Prostate gland (tissue), 2 donors: ENCODE data around the gene CDK11A. TPM values are rescaled to one million over a fixed set of nuclear protein-coding genes. Genes with fewer than 3 reads are reported as not detected.
"Not testable (repeated sequence)": the region's sequence is repeated elsewhere in the genome, so short reads cannot be mapped to it uniquely, and the experiment has no call there.

ENCODE experiments used
- DNase-seq: peaks from one replicate; pipeline ENCODE4 v3.0.0-alpha.2; 2019; ENCODE audit warnings: low spot score
- H3K27ac ChIP-seq, 2 donors: fragments of 200-600 bp; sonication (generic); 2 replicates each; pipeline ENCODE4 v1.5.1; 2017 to 2019
- H3K27me3 ChIP-seq: fragments of 200-600 bp; sonication (generic); replicated peaks from 2 replicates; pipeline ENCODE4 v1.5.1; 2019; ENCODE audit not compliant: insufficient read depth
- H3K36me3 ChIP-seq, 2 donors: fragments of 200-600 bp; sonication (generic); 1 replicate in 1 of 2; 2 replicates in 1 of 2; pipeline versions ENCODE4 v1.5.1 to v1.8.1; 2017 to 2019
- H3K4me1 ChIP-seq: fragments of 200-600 bp; sonication (generic); replicated peaks from 2 replicates; pipeline ENCODE4 v1.5.1; 2019
- H3K4me3 ChIP-seq, 2 donors: fragments of 200-600 bp; sonication (generic); 2 replicates each; pipeline ENCODE4 v1.5.1; 2017 to 2019
- H3K9me3 ChIP-seq: fragments of 200-600 bp; sonication (generic); 2 replicates; pipeline ENCODE4 v1.5.1; 2017
- CTCF ChIP-seq, 4 experiments: fragments of 200-600 bp in 2 of 4; fragments of 450-650 bp in 2 of 4; sonication (generic) in 2 of 4; IDR thresholded peaks; 1 replicate in 3 of 4; 2 replicates in 1 of 4; pipeline ENCODE4 v1.5.1; 2016 to 2019; ENCODE audit warnings: antibody characterized with exemption in 4 of 4, mild to moderate bottlenecking in 2 of 4, moderate library complexity in 2 of 4
- POLR2A ChIP-seq: fragments of 450-650 bp; IDR thresholded peaks from one replicate; pipeline ENCODE4 v1.6.1; 2016; ENCODE audit warnings: antibody characterized with exemption, mild to moderate bottlenecking
- POLR2AphosphoS5 ChIP-seq: sonication (generic); formaldehyde crosslinking; IDR thresholded peaks from one replicate; pipeline ENCODE4 v1.6.1; 2017; ENCODE audit warnings: antibody characterized with exemption
- WGBS: methylation state at CpG from one replicate; pipeline ENCODE4 v1.1.5; 2018; 5-methylcytosine and 5-hydroxymethylcytosine counted together
- intact Hi-C: fragments of 100-400 bp; cut with DNase I; formaldehyde crosslinking; loops from one replicate; pipeline ENCODE4 v1.14.2; 2022
- total RNA-seq, 2 donors: library from RNA; depleted of rRNA; stranded (reverse); fragments of >200 nt; gene quantifications; one replicate each; pipeline ENCODE4 v1.1.0, GENCODE V29; 2016

CDK11A gene
- total RNA-seq, 2 donors from 2014 or later, result 31.1 to 47.4 TPM

- Histone ChIP-seq H3K27me3 (no peaks in the 10 kb centered on the region), H3K36me3 (no peaks in the 10 kb centered on the region), H3K9me3 (no peaks in the 10 kb centered on the region), H3K4me1 (no peaks in the 10 kb centered on the region), H3K4me3 (no peak overlapping the region), H3K27ac (no peak overlapping the region)
- WGBS, result 73% methylated on average over 7 of the region's 7 CpGs
- TF ChIP-seq POLR2AphosphoS5 (no peak), CTCF (IDR thresholded peaks at IDR 0.05) (no peak)
- intact Hi-C loops, result no loop called here
- DNase-seq, result no peak
These were observed 3.0 kb downstream of the CDK11A start for GRCh38 chr1:1721201-1721600.

GRCh38 chr1:1715109-1715883, 8.9 kb downstream of the CDK11A start:
- H3K36me3 ChIP-seq, H3K27ac ChIP-seq, H3K4me1 ChIP-seq, H3K27me3 ChIP-seq, DNase-seq, H3K9me3 ChIP-seq, H3K4me3 ChIP-seq, intact Hi-C loops: not testable (repeated sequence)
- WGBS, result 91% methylated on average over 10 of the region's 18 CpGs

- H3K36me3 ChIP-seq, DNase-seq, H3K9me3 ChIP-seq, H3K27me3 ChIP-seq, intact Hi-C loops, H3K4me1 ChIP-seq, H3K27ac ChIP-seq, H3K4me3 ChIP-seq: not testable (repeated sequence)
- 93% methylated on average over 2 of the region's 20 CpGs for WGBS
These were observed 16.3 kb downstream of the CDK11A start for GRCh38 chr1:1707897-1708296.

GRCh38 chr1:1707241-1707640, 16.9 kb downstream of the CDK11A start:
- WGBS, result 91% methylated on average over 6 of the region's 23 CpGs
- H3K9me3 ChIP-seq, H3K36me3 ChIP-seq, H3K27me3 ChIP-seq, H3K27ac ChIP-seq, intact Hi-C loops, DNase-seq, H3K4me3 ChIP-seq, H3K4me1 ChIP-seq: not testable (repeated sequence)

GRCh38 chr1:1705623-1706022, 18.5 kb downstream of the CDK11A start:
- no CpG with 5 or more reads among the region's 10 CpGs for WGBS
- H3K27ac ChIP-seq, intact Hi-C loops, H3K9me3 ChIP-seq, H3K4me1 ChIP-seq, H3K27me3 ChIP-seq, DNase-seq, H3K36me3 ChIP-seq, H3K4me3 ChIP-seq: not testable (repeated sequence)

GRCh38 chr1:1704284-1704957, 19.7 kb downstream of the CDK11A start:
- DNase-seq, H3K4me3 ChIP-seq, H3K9me3 ChIP-seq, intact Hi-C loops, H3K27ac ChIP-seq, H3K27me3 ChIP-seq, H3K36me3 ChIP-seq, H3K4me1 ChIP-seq: not testable (repeated sequence)
- 90% methylated on average over 15 of the region's 27 CpGs for WGBS

GRCh38 chr1:1703796-1704195, 20.4 kb downstream of the CDK11A start:
- intact Hi-C loops, result no loop called here
- no peaks in the 10 kb centered on the region for H3K9me3 ChIP-seq
- H3K36me3 ChIP-seq, result no peaks in the 10 kb centered on the region
- no peaks in the 10 kb centered on the region for H3K4me1 ChIP-seq
- no peak overlapping the region for H3K4me3 ChIP-seq
- no peak for TF ChIP-seq POLR2AphosphoS5
- no peak for TF ChIP-seq POLR2A
- no peak for TF ChIP-seq CTCF (IDR thresholded peaks at IDR 0.05)
- 90% methylated on average over 20 of the region's 22 CpGs for WGBS
- DNase-seq, result no peak
- H3K27ac ChIP-seq, result no peak overlapping the region
- no peaks in the 10 kb centered on the region for H3K27me3 ChIP-seq

GRCh38 chr1:1702506-1702905, 21.7 kb downstream of the CDK11A start:
- H3K4me1 ChIP-seq, H3K27me3 ChIP-seq, H3K27ac ChIP-seq, H3K4me3 ChIP-seq, H3K9me3 ChIP-seq, intact Hi-C loops, DNase-seq, H3K36me3 ChIP-seq: not testable (repeated sequence)
- WGBS, result 80% methylated on average over 13 of the region's 18 CpGs

GRCh38 chr1:1700557-1700956, 23.6 kb downstream of the CDK11A start:
- no CpG with 5 or more reads among the region's 33 CpGs for WGBS
- DNase-seq, H3K4me3 ChIP-seq, H3K9me3 ChIP-seq, H3K36me3 ChIP-seq, H3K27ac ChIP-seq, H3K4me1 ChIP-seq, H3K27me3 ChIP-seq, intact Hi-C loops: not testable (repeated sequence)

GRCh38 chr1:1700067-1700466, 24.1 kb downstream of the CDK11A start:
- H3K36me3 ChIP-seq, H3K27me3 ChIP-seq, H3K4me3 ChIP-seq, intact Hi-C loops, H3K4me1 ChIP-seq, H3K9me3 ChIP-seq, H3K27ac ChIP-seq, DNase-seq: not testable (repeated sequence)
- WGBS, result no CpG with 5 or more reads among the region's 45 CpGs
